ENCODE data around the gene RNF32. TPM values are rescaled to one million over a fixed set of nuclear protein-coding genes. Genes with fewer than 3 reads are reported as not detected.

RNF32 gene
- total and polyA plus RNA-seq, 4 donors: 0.59 to 1.3 (median 0.72) TPM

GRCh38 chr7:156610130-156610529 lies 30.4 kb upstream of the RNF32 start:
- WGBS: 90% methylated on average over 11 of the region's 11 CpGs
- peaks cover 8 to 50% (median 29%) of the 10 kb centered on the region in 4 donors for H3K4me1 ChIP-seq (ENCODE audit: control insufficient read depth in 4 of 4, insufficient read depth in 4 of 4, low read length in 3 of 4)
- TF ChIP-seq FOXA1 (IDR thresholded peaks at IDR 0.05) (no peak), ATF3 (IDR thresholded peaks at IDR 0.05) (no peak), HNF4A (conservative IDR thresholded peaks at IDR 0.05) (no peak), HNF4G (IDR thresholded peaks at IDR 0.05) (no peak), RAD21 (IDR thresholded peaks at IDR 0.05) (no peak), RXRA (IDR thresholded peaks at IDR 0.05) (no peak), FOXA2 (IDR thresholded peaks at IDR 0.05) (no peak), MAX (IDR thresholded peaks at IDR 0.05) (no peak), NR2F2 (IDR thresholded peaks at IDR 0.05) (no peak), EGR1 (IDR thresholded peaks at IDR 0.05; ENCODE audit: low read depth in 2 of 2) (no peak), YY1 (IDR thresholded peaks at IDR 0.05) (no peak)
- TF ChIP-seq, protein P1, sequence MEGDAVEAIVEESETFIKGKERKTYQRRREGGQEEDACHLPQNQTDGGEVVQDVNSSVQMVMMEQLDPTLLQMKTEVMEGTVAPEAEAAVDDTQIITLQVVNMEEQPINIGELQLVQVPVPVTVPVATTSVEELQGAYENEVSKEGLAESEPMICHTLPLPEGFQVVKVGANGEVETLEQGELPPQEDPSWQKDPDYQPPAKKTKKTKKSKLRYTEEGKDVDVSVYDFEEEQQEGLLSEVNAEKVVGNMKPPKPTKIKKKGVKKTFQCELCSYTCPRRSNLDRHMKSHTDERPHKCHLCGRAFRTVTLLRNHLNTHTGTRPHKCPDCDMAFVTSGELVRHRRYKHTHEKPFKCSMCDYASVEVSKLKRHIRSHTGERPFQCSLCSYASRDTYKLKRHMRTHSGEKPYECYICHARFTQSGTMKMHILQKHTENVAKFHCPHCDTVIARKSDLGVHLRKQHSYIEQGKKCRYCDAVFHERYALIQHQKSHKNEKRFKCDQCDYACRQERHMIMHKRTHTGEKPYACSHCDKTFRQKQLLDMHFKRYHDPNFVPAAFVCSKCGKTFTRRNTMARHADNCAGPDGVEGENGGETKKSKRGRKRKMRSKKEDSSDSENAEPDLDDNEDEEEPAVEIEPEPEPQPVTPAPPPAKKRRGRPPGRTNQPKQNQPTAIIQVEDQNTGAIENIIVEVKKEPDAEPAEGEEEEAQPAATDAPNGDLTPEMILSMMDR (IDR thresholded peaks at IDR 0.05; ENCODE audit: low read depth, low read length, missing input control): no peak
- TF ChIP-seq, protein P2, sequence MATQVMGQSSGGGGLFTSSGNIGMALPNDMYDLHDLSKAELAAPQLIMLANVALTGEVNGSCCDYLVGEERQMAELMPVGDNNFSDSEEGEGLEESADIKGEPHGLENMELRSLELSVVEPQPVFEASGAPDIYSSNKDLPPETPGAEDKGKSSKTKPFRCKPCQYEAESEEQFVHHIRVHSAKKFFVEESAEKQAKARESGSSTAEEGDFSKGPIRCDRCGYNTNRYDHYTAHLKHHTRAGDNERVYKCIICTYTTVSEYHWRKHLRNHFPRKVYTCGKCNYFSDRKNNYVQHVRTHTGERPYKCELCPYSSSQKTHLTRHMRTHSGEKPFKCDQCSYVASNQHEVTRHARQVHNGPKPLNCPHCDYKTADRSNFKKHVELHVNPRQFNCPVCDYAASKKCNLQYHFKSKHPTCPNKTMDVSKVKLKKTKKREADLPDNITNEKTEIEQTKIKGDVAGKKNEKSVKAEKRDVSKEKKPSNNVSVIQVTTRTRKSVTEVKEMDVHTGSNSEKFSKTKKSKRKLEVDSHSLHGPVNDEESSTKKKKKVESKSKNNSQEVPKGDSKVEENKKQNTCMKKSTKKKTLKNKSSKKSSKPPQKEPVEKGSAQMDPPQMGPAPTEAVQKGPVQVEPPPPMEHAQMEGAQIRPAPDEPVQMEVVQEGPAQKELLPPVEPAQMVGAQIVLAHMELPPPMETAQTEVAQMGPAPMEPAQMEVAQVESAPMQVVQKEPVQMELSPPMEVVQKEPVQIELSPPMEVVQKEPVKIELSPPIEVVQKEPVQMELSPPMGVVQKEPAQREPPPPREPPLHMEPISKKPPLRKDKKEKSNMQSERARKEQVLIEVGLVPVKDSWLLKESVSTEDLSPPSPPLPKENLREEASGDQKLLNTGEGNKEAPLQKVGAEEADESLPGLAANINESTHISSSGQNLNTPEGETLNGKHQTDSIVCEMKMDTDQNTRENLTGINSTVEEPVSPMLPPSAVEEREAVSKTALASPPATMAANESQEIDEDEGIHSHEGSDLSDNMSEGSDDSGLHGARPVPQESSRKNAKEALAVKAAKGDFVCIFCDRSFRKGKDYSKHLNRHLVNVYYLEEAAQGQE (IDR thresholded peaks at IDR 0.05): no peak
- no peak for DNase-seq (ENCODE audit: low spot score)
- no peak overlapping the region for H3K27ac ChIP-seq (ENCODE audit: low read depth in 1 of 2, low read length in 2 of 2)
- H3K4me3 ChIP-seq (ENCODE audit: low read depth in 1 of 3, low read length in 3 of 3): no peak overlapping the region
- H3K9ac ChIP-seq (ENCODE audit: low read depth in 1 of 2, low read length in 2 of 2): no peak overlapping the region
- no peaks in the 10 kb centered on the region for H3K27me3 ChIP-seq (ENCODE audit: control insufficient read depth in 4 of 4, insufficient read depth in 4 of 4, low read length in 3 of 4)
- H3K9me3 ChIP-seq (ENCODE audit: control insufficient read depth in 4 of 4, low read length in 3 of 4): no peaks in the 10 kb centered on the region
- H3K36me3 ChIP-seq (ENCODE audit: control insufficient read depth in 4 of 4, insufficient read depth in 3 of 4, low read depth in 1 of 4, low read length in 3 of 4): no peaks in the 10 kb centered on the region

GRCh38 chr7:156610601-156611000 lies 30.0 kb upstream of the RNF32 start:
- H3K9me3 ChIP-seq (ENCODE audit: control insufficient read depth in 4 of 4, low read length in 3 of 4): no peaks in the 10 kb centered on the region
- no peak overlapping the region for H3K27ac ChIP-seq (ENCODE audit: low read depth in 1 of 2, low read length in 2 of 2)
- H3K36me3 ChIP-seq (ENCODE audit: control insufficient read depth in 4 of 4, insufficient read depth in 3 of 4, low read depth in 1 of 4, low read length in 3 of 4): no peaks in the 10 kb centered on the region
- 82% methylated on average over 11 of the region's 11 CpGs for WGBS
- H3K4me3 ChIP-seq (ENCODE audit: low read depth in 1 of 3, low read length in 3 of 3): no peak overlapping the region
- no peak overlapping the region for H3K9ac ChIP-seq (ENCODE audit: low read depth in 1 of 2, low read length in 2 of 2)
- H3K27me3 ChIP-seq (ENCODE audit: control insufficient read depth in 4 of 4, insufficient read depth in 4 of 4, low read length in 3 of 4): no peaks in the 10 kb centered on the region
- DNase-seq (ENCODE audit: low spot score): no peak
- H3K4me1 ChIP-seq (ENCODE audit: control insufficient read depth in 4 of 4, insufficient read depth in 4 of 4, low read length in 3 of 4): peaks cover 8 to 54% (median 34%) of the 10 kb centered on the region in 4 donors
- TF ChIP-seq EGR1 (IDR thresholded peaks at IDR 0.05; ENCODE audit: low read depth in 2 of 2) (no peak), GABPA (IDR thresholded peaks at IDR 0.05 in 1 of 2, conservative IDR thresholded peaks at IDR 0.05 in 1 of 2) (no peak), TAF1 (conservative IDR thresholded peaks at IDR 0.05) (no peak), RXRA (IDR thresholded peaks at IDR 0.05) (no peak), NR2F2 (IDR thresholded peaks at IDR 0.05) (no peak), MAX (IDR thresholded peaks at IDR 0.05) (no peak), RAD21 (IDR thresholded peaks at IDR 0.05) (no peak), ZBTB33 (IDR thresholded peaks at IDR 0.05) (no peak), HNF4A (conservative IDR thresholded peaks at IDR 0.05) (no peak), FOXA1 (IDR thresholded peaks at IDR 0.05) (no peak), ATF3 (IDR thresholded peaks at IDR 0.05) (no peak), HNF4G (IDR thresholded peaks at IDR 0.05) (no peak)
- TF ChIP-seq, protein P1 (IDR thresholded peaks at IDR 0.05; ENCODE audit: low read depth, low read length, missing input control): no peak
- TF ChIP-seq, protein P2 (IDR thresholded peaks at IDR 0.05): no peak
